HUES6 (cell line): ENCODE data around the gene RADIL.

ENCODE experiments used
- H3K27ac ChIP-seq: 2 replicates; pipeline ENCODE4 v1.7.0; 2013; ENCODE audit warnings: low read depth, mild to moderate bottlenecking, low read length, inconsistent platforms
- H3K27me3 ChIP-seq: 2 replicates; pipeline ENCODE4 v1.6.1; 2013; ENCODE audit warnings: low read length; ENCODE audit not compliant: control insufficient read depth, insufficient read depth
- H3K36me3 ChIP-seq: 2 replicates; pipeline ENCODE4 v1.6.1; 2013; ENCODE audit warnings: low read length; ENCODE audit not compliant: control insufficient read depth, insufficient read depth
- H3K4me1 ChIP-seq: 2 replicates; pipeline ENCODE4 v1.6.1; 2013; ENCODE audit warnings: low read length; ENCODE audit not compliant: control insufficient read depth, insufficient read depth
- H3K4me3 ChIP-seq: 2 replicates; pipeline ENCODE4 v1.5.1; 2013; ENCODE audit warnings: low read depth, low read length
- H3K9ac ChIP-seq: one replicate; pipeline ENCODE4 v1.6.1; 2013; ENCODE audit warnings: mild to moderate bottlenecking, low read length
- H3K9me3 ChIP-seq: 2 replicates; pipeline ENCODE4 v1.6.1; 2013; ENCODE audit warnings: low read depth, low read length; ENCODE audit not compliant: control insufficient read depth, insufficient read depth

The RADIL gene, protein sequence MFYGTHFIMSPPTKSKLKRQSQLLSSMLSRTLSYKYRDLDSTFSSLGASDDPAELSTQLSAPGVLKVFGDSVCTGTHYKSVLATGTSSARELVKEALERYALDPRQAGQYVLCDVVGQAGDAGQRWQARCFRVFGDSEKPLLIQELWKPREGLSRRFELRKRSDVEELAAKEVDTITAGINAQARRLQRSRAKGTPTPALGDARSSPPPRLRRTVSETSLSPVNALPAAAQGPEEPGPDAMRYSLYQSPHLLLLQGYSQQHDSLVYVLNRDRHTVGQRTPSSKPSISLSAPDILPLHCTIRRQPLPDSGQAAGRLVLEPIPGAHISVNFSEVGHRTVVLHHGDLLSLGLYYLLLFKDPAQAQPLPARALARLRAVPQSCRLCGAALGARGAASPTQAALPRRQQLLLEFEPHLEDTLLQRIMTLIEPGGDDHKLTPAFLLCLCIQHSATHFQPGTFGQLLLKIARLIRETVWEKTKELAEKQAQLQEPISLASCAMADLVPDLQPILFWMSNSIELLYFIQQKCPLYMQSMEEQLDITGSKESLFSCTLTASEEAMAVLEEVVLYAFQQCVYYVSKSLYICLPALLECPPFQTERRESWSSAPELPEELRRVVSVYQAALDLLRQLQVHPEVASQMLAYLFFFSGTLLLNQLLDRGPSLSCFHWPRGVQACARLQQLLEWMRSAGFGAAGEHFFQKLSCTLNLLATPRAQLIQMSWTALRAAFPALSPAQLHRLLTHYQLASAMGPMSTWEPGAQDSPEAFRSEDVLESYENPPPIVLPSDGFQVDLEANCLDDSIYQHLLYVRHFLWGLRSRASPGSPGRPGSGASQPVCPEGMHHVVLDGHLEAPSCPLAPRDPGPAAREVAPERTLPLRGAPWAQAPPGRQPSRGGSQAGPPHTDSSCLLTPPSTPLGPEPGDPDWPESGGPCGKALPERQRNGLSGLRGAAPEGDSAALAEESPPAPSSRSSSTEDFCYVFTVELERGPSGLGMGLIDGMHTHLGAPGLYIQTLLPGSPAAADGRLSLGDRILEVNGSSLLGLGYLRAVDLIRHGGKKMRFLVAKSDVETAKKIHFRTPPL

GRCh38 chr7:4883372-4884144 lies at the start of gene RADIL:
Gene RADIL, minus strand, starts transcription at chr7:4883716. Its CDS starts 5,577 bp downstream, at chr7:4878139.
- Histone ChIP-seq H3K4me1 (peaks cover 3% of the 10 kb centered on the region; the same call in 1 of the 2 replicates), H3K27me3 (no peaks in the 10 kb centered on the region), H3K9me3 (no peaks in the 10 kb centered on the region), H3K36me3 (no peaks in the 10 kb centered on the region), H3K4me3 (peak within 1 kb of the TSS; percentile 57), H3K27ac (peak within 1 kb of the TSS; percentile 35; the same call in 1 of the 2 replicates), H3K9ac (peak within 1 kb of the TSS; percentile 68)

DNA sequence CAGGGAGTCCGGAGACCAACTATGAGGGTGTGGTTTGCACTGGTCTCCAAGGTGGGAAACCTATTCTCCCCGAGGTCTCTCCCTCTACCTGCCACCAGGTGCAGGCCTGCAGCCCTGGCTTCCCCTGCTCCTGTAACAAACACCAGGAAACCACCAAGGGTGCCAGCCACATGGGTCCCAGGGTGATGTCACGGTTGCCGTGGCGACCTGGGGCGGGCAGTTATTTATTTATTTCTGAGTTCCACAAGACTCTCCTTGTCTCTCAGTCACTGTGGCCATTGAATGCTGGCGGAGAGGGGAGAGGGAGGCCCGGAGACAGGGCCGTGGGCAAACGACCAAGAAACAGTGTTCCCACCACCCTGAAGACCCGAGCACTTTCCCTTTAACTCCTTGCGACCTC lies 48.4 kb upstream of the RADIL start:
- no peaks in the 10 kb centered on the region for H3K36me3 ChIP-seq
- no peak overlapping the region for H3K4me3 ChIP-seq
- no peaks in the 10 kb centered on the region for H3K9me3 ChIP-seq
- no peaks in the 10 kb centered on the region for H3K27me3 ChIP-seq
- no peaks in the 10 kb centered on the region for H3K4me1 ChIP-seq
- no peak overlapping the region for H3K27ac ChIP-seq
- H3K9ac ChIP-seq = no peak overlapping the region

DNA sequence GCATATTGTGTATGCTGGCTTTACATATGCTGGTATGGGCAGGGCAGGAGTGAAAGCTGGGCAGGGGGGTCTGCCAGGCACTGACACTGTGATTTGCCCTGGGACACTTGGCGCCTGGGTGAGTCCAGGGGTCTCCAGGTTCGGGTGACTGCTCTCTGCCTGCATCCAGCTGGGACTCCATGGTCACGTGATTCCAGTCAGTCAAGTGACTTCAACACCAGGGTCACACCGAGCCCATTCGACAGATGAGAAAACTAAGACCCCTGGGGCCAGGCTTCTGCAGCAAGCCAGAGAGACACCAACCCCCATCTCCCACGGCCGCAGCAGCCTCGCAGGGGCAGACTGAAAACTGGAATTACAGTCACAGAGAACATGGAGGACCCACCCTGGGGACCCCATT lies 45.5 kb upstream of the RADIL start:
- Histone ChIP-seq H3K9me3 (no peaks in the 10 kb centered on the region), H3K27ac (no peak overlapping the region), H3K9ac (no peak overlapping the region), H3K27me3 (no peaks in the 10 kb centered on the region), H3K4me3 (no peak overlapping the region), H3K4me1 (no peaks in the 10 kb centered on the region), H3K36me3 (no peaks in the 10 kb centered on the region)

DNA sequence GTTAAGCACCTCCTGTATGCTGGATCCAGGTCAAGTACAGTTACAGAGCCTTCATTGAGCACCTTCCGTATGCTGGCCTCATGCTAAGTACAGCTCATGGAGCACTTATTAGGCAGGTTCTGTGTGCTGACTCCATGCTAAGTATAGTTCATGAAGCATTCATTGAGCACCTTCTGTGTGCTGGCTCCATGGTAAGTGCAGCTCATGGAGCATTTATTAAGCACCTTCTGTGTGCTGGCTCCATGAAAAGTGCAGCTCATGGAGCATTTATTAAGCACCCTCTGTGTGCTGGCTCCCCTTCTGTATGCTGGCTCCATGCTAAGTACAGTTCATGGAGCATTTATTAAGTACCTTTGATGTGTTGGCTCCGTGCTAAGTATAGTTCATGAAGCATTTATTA lies 44.9 kb upstream of the RADIL start:
- Histone ChIP-seq H3K27ac (no peak overlapping the region), H3K27me3 (no peaks in the 10 kb centered on the region), H3K4me3 (no peak overlapping the region), H3K9ac (no peak overlapping the region), H3K36me3 (no peaks in the 10 kb centered on the region), H3K4me1 (no peaks in the 10 kb centered on the region), H3K9me3 (no peaks in the 10 kb centered on the region)

- no peak overlapping the region for H3K4me3 ChIP-seq
Measured at GRCh38 chr7:4919969-4920766, 36.7 kb upstream of the RADIL start.

GRCh38 chr7:4916113-4916512 lies 32.6 kb upstream of the RADIL start:
- Histone ChIP-seq H3K4me1 (no peaks in the 10 kb centered on the region), H3K27me3 (no peaks in the 10 kb centered on the region), H3K9me3 (peaks cover 6% of the 10 kb centered on the region; the same call in 1 of the 2 replicates), H3K9ac (no peak overlapping the region), H3K4me3 (no peak overlapping the region), H3K36me3 (no peaks in the 10 kb centered on the region), H3K27ac (no peak overlapping the region)

More at GRCh38 chr7:4919969-4920766, 36.7 kb upstream of the RADIL start:
- H3K36me3 ChIP-seq = no peaks in the 10 kb centered on the region
- no peak overlapping the region for H3K27ac ChIP-seq
- H3K27me3 ChIP-seq = no peaks in the 10 kb centered on the region
- no peaks in the 10 kb centered on the region for H3K4me1 ChIP-seq
- H3K9me3 ChIP-seq = peaks cover 6% of the 10 kb centered on the region; the same call in 1 of the 2 replicates
- no peak overlapping the region for H3K9ac ChIP-seq

GRCh38 chr7:4911111-4911828 lies 27.8 kb upstream of the RADIL start:
- peaks cover under 1% of the 10 kb centered on the region; the same call in 1 of the 2 replicates for H3K27me3 ChIP-seq
- no peak overlapping the region for H3K9ac ChIP-seq
- peaks cover 6% of the 10 kb centered on the region for H3K9me3 ChIP-seq
- no peak overlapping the region for H3K27ac ChIP-seq
- no peak overlapping the region for H3K4me3 ChIP-seq
- H3K36me3 ChIP-seq = no peaks in the 10 kb centered on the region
- H3K4me1 ChIP-seq = no peaks in the 10 kb centered on the region

GRCh38 chr7:4906682-4907081 lies 23.2 kb upstream of the RADIL start:
- Histone ChIP-seq H3K4me1 (no peaks in the 10 kb centered on the region), H3K4me3 (no peak overlapping the region), H3K9me3 (peaks cover 6% of the 10 kb centered on the region), H3K27ac (no peak overlapping the region), H3K27me3 (peaks cover 18% of the 10 kb centered on the region; the same call in 1 of the 2 replicates), H3K9ac (no peak overlapping the region), H3K36me3 (no peaks in the 10 kb centered on the region)

- H3K9ac ChIP-seq = no peak overlapping the region
- no peaks in the 10 kb centered on the region for H3K36me3 ChIP-seq
- peaks cover 6% of the 10 kb centered on the region for H3K9me3 ChIP-seq
- H3K27ac ChIP-seq = no peak overlapping the region
- no peak overlapping the region for H3K4me3 ChIP-seq
- H3K4me1 ChIP-seq = no peaks in the 10 kb centered on the region
- peaks cover 18% of the 10 kb centered on the region; the same call in 1 of the 2 replicates for H3K27me3 ChIP-seq
Measured at GRCh38 chr7:4905171-4905570, 21.7 kb upstream of the RADIL start.
